Natural killer cell treated with Interleukin-12 subunit alpha and Interleukin-12 subunit beta and Interleukin-15 and Interleukin-18, amount 100 ng/mL, for 72 hours (primary cell): ENCODE data around the gene SLC7A7. TPM values are rescaled to one million over a fixed set of nuclear protein-coding genes. Genes with fewer than 3 reads are reported as not detected.
"Not testable (repeated sequence)": the region's sequence is repeated elsewhere in the genome, so short reads cannot be mapped to it uniquely, and the experiment has no call there.

ENCODE experiments used
- ATAC-seq, 2 donors: fragments of 150-1000 bp; cut with Tn5 transposase in 1 of 2; sonication (Bioruptor Pico), chemical (Tn5 transposase) in 1 of 2; 2 replicates each; pipeline ENCODE4 v1.10.0; 2021
- DNase-seq: peaks from one replicate; pipeline ENCODE4 v3.0.0; 2022; ENCODE audit warnings: low spot score
- H3K27ac Mint-ChIP-seq, 2 donors: 1 replicate in 1 of 2; 2 replicates in 1 of 2; pipeline ENCODE4 v1.8.0; 2022; ENCODE audit warnings: mixed read lengths in 2 of 2, mild to moderate bottlenecking in 1 of 2, moderate library complexity in 1 of 2
- H3K27me3 Mint-ChIP-seq, 2 donors: 1 replicate in 1 of 2; 2 replicates in 1 of 2; pipeline ENCODE4 v1.8.0; 2022; ENCODE audit warnings: mixed read lengths in 2 of 2
- H3K36me3 Mint-ChIP-seq: one replicate; pipeline ENCODE4 v1.8.0; 2022; ENCODE audit warnings: mixed read lengths
- H3K4me1 Mint-ChIP-seq, 2 donors: 1 replicate in 1 of 2; 2 replicates in 1 of 2; pipeline ENCODE4 v1.8.0; 2022; ENCODE audit warnings: low read depth in 2 of 2, mixed read lengths in 2 of 2, mild to moderate bottlenecking in 1 of 2
- H3K4me3 Mint-ChIP-seq: one replicate; pipeline ENCODE4 v1.8.0; 2022; ENCODE audit warnings: mixed read lengths
- H3K9me3 Mint-ChIP-seq: 2 replicates; pipeline ENCODE4 v1.8.0; 2022; ENCODE audit warnings: mixed read lengths
- total RNA-seq, 2 donors: library from RNA; stranded (reverse); gene quantifications; one replicate each; pipeline ENCODE4 v1.2.3, GENCODE V29; 2022

SLC7A7 gene
- total RNA-seq, 2 donors from 2014 or later = 0.36 to 0.59 TPM

GRCh38 chr14:22757972-22758650 lies 57.1 kb downstream of the SLC7A7 start:
- not testable (repeated sequence) for H3K27me3 Mint-ChIP-seq, ATAC-seq, H3K27ac Mint-ChIP-seq

GRCh38 chr14:22753586-22753985 lies 61.6 kb downstream of the SLC7A7 start:
- H3K4me1 Mint-ChIP-seq = no peaks in the 10 kb centered on the region
- no peak overlapping the region for H3K4me3 Mint-ChIP-seq
- H3K27me3 Mint-ChIP-seq = peaks cover 11 to 16% of the 10 kb centered on the region in 2 donors
- ATAC-seq (no peak), DNase-seq (no peak)
- H3K27ac Mint-ChIP-seq = no peak overlapping the region
- H3K36me3 Mint-ChIP-seq = no peaks in the 10 kb centered on the region
- H3K9me3 Mint-ChIP-seq = no peaks in the 10 kb centered on the region

More at GRCh38 chr14:22757972-22758650, 57.1 kb downstream of the SLC7A7 start:
- H3K4me3 Mint-ChIP-seq, H3K36me3 Mint-ChIP-seq, H3K9me3 Mint-ChIP-seq, DNase-seq, H3K4me1 Mint-ChIP-seq: not testable (repeated sequence)

GRCh38 chr14:22752422-22752821 lies 62.8 kb downstream of the SLC7A7 start:
- no peak for DNase-seq
- H3K9me3 Mint-ChIP-seq = no peaks in the 10 kb centered on the region

GRCh38 chr14:22748631-22749068 lies 66.6 kb downstream of the SLC7A7 start:
- no peak overlapping the region for H3K27ac Mint-ChIP-seq
- H3K36me3 Mint-ChIP-seq = no peaks in the 10 kb centered on the region
- DNase-seq = no peak
- H3K27me3 Mint-ChIP-seq = peaks cover 19 to 29% of the 10 kb centered on the region in 2 donors
- ATAC-seq = no peak
- H3K9me3 Mint-ChIP-seq = no peaks in the 10 kb centered on the region
- no peaks in the 10 kb centered on the region for H3K4me1 Mint-ChIP-seq
- H3K4me3 Mint-ChIP-seq = no peak overlapping the region

More at GRCh38 chr14:22752422-22752821, 62.8 kb downstream of the SLC7A7 start:
- H3K4me3 Mint-ChIP-seq = no peak overlapping the region
- H3K4me1 Mint-ChIP-seq = no peaks in the 10 kb centered on the region
- H3K27ac Mint-ChIP-seq = no peak overlapping the region
- ATAC-seq = no peak
- H3K36me3 Mint-ChIP-seq = no peaks in the 10 kb centered on the region
- H3K27me3 Mint-ChIP-seq = peaks cover 18 to 25% of the 10 kb centered on the region in 2 donors

GRCh38 chr14:22748206-22748605 lies 67.0 kb downstream of the SLC7A7 start:
- no peaks in the 10 kb centered on the region for H3K36me3 Mint-ChIP-seq
- DNase-seq (no peak), ATAC-seq (no peak)
- H3K27ac Mint-ChIP-seq = no peak overlapping the region
- no peak overlapping the region for H3K4me3 Mint-ChIP-seq
- H3K9me3 Mint-ChIP-seq = no peaks in the 10 kb centered on the region
- peaks cover 19 to 29% of the 10 kb centered on the region in 2 donors for H3K27me3 Mint-ChIP-seq
- H3K4me1 Mint-ChIP-seq = no peaks in the 10 kb centered on the region

GRCh38 chr14:22747769-22748168 lies 67.5 kb downstream of the SLC7A7 start:
- Mint-ChIP-seq H3K36me3 (no peaks in the 10 kb centered on the region), H3K27me3 (peaks cover 17 to 27% of the 10 kb centered on the region in 2 donors), H3K4me1 (no peaks in the 10 kb centered on the region), H3K9me3 (no peaks in the 10 kb centered on the region), H3K4me3 (no peak overlapping the region), H3K27ac (no peak overlapping the region)
- DNase-seq = no peak
- no peak for ATAC-seq

- H3K36me3 Mint-ChIP-seq = no peaks in the 10 kb centered on the region
Measured at GRCh38 chr14:22740020-22740419, 75.2 kb downstream of the SLC7A7 start.

GRCh38 chr14:22739423-22739822 lies 75.8 kb downstream of the SLC7A7 start:
- H3K4me1 Mint-ChIP-seq = peaks cover 7 to 9% of the 10 kb centered on the region in 2 donors
- ATAC-seq = no peak
- H3K9me3 Mint-ChIP-seq = no peaks in the 10 kb centered on the region
- peaks cover 7 to 24% of the 10 kb centered on the region in 2 donors for H3K27me3 Mint-ChIP-seq
- H3K4me3 Mint-ChIP-seq = no peak overlapping the region
- DNase-seq = no peak
- no peak overlapping the region for H3K27ac Mint-ChIP-seq
- H3K36me3 Mint-ChIP-seq = no peaks in the 10 kb centered on the region

More at GRCh38 chr14:22740020-22740419, 75.2 kb downstream of the SLC7A7 start:
- H3K27ac Mint-ChIP-seq = no peak overlapping the region
- H3K4me1 Mint-ChIP-seq = peaks cover 7 to 9% of the 10 kb centered on the region in 2 donors
- ATAC-seq = no peak
- H3K9me3 Mint-ChIP-seq = no peaks in the 10 kb centered on the region
- peaks cover 7 to 24% of the 10 kb centered on the region in 2 donors for H3K27me3 Mint-ChIP-seq
- DNase-seq = no peak
- no peak overlapping the region for H3K4me3 Mint-ChIP-seq

GRCh38 chr14:22737052-22737451 lies 78.2 kb downstream of the SLC7A7 start:
- Mint-ChIP-seq H3K4me3 (no peak overlapping the region), H3K9me3 (no peaks in the 10 kb centered on the region), H3K4me1 (peaks cover 7 to 9% of the 10 kb centered on the region in 2 donors), H3K27me3 (peaks cover 5 to 9% of the 10 kb centered on the region in 2 donors), H3K27ac (peak overlapping the region; percentile 71 to 77), H3K36me3 (no peaks in the 10 kb centered on the region)
- ATAC-seq (peak; percentile 94 to 96), DNase-seq (peak; percentile 60)

GRCh38 chr14:22736384-22736783 lies 78.9 kb downstream of the SLC7A7 start:
- not testable (repeated sequence) for H3K36me3 Mint-ChIP-seq, H3K27me3 Mint-ChIP-seq, H3K4me3 Mint-ChIP-seq, H3K4me1 Mint-ChIP-seq, DNase-seq, H3K9me3 Mint-ChIP-seq, ATAC-seq
- H3K27ac Mint-ChIP-seq = peak overlapping the region in 1 of 2 donors; percentile 77

GRCh38 chr14:22735096-22735495 lies 80.1 kb downstream of the SLC7A7 start:
- no peak for ATAC-seq
- peaks cover 6 to 7% of the 10 kb centered on the region in 2 donors for H3K27me3 Mint-ChIP-seq
- H3K4me1 Mint-ChIP-seq = peaks cover 7 to 9% of the 10 kb centered on the region in 2 donors
- H3K36me3 Mint-ChIP-seq = no peaks in the 10 kb centered on the region
- no peaks in the 10 kb centered on the region for H3K9me3 Mint-ChIP-seq
- no peak overlapping the region for H3K4me3 Mint-ChIP-seq
- no peak overlapping the region for H3K27ac Mint-ChIP-seq
- DNase-seq = no peak

- DNase-seq (no peak), ATAC-seq (no peak)
- Mint-ChIP-seq H3K27ac (no peak overlapping the region), H3K9me3 (no peaks in the 10 kb centered on the region), H3K4me3 (no peak overlapping the region), H3K27me3 (peaks cover 6 to 7% of the 10 kb centered on the region in 2 donors), H3K4me1 (peaks cover 7 to 9% of the 10 kb centered on the region in 2 donors), H3K36me3 (no peaks in the 10 kb centered on the region)
Measured at GRCh38 chr14:22733829-22734228, 81.4 kb downstream of the SLC7A7 start.

GRCh38 chr14:22732062-22732461 lies 83.2 kb downstream of the SLC7A7 start:
- H3K4me1 Mint-ChIP-seq, H3K36me3 Mint-ChIP-seq, ATAC-seq, H3K9me3 Mint-ChIP-seq, H3K27ac Mint-ChIP-seq, H3K4me3 Mint-ChIP-seq, DNase-seq, H3K27me3 Mint-ChIP-seq: not testable (repeated sequence)

- no peak overlapping the region for H3K27ac Mint-ChIP-seq
- H3K36me3 Mint-ChIP-seq = no peaks in the 10 kb centered on the region
- DNase-seq (no peak), ATAC-seq (peak; percentile 9 to 17)
- H3K9me3 Mint-ChIP-seq = no peaks in the 10 kb centered on the region
- H3K4me3 Mint-ChIP-seq = no peak overlapping the region
- no peaks in the 10 kb centered on the region for H3K4me1 Mint-ChIP-seq
- H3K27me3 Mint-ChIP-seq = peaks cover 2 to 4% of the 10 kb centered on the region in 2 donors
Measured at GRCh38 chr14:22726012-22726411, 89.2 kb downstream of the SLC7A7 start.
